Neural cell (in vitro differentiated cells): ENCODE results near the gene RBM38. TPM values are rescaled to one million over a fixed set of nuclear protein-coding genes. Genes with fewer than 3 reads are reported as not detected.

ENCODE experiments used
- H2AFZ ChIP-seq: fragments of 200-600, 300-800 bp; sonication (generic), shearing (Covaris generic); 2 replicates; pipeline ENCODE4 v1.6.0; 2014; ENCODE audit warnings: low read depth, mild to moderate bottlenecking, antibody characterized with exemption, low read length, moderate library complexity
- H3F3A ChIP-seq: fragments of 200-600 bp; shearing (Covaris generic); 2 replicates; pipeline ENCODE4 v1.6.1; 2016; ENCODE audit warnings: mild to moderate bottlenecking, moderate library complexity, mixed read lengths, antibody characterized with exemption, low read length; ENCODE audit not compliant: insufficient read depth, poor library complexity, severe bottlenecking
- H3K27ac ChIP-seq: fragments of 200-600, 300-800 bp; sonication (generic), shearing (Covaris generic); 2 replicates; pipeline ENCODE4 v1.5.1; 2014; ENCODE audit warnings: mild to moderate bottlenecking, low read length, moderate library complexity
- H3K27me3 ChIP-seq: fragments of 300-800, 200-600 bp; sonication (generic), shearing (Covaris generic); 2 replicates; pipeline ENCODE4 v1.6.0; 2014; ENCODE audit warnings: mild to moderate bottlenecking, low read depth, low read length, moderate library complexity; ENCODE audit not compliant: insufficient read depth
- H3K36me3 ChIP-seq: fragments of 300-800, 200-600 bp; sonication (generic), shearing (Covaris generic); 2 replicates; pipeline ENCODE4 v1.5.1; 2014; ENCODE audit warnings: mild to moderate bottlenecking, antibody characterized with exemption, low read length, moderate library complexity; ENCODE audit not compliant: insufficient read depth
- H3K4me2 ChIP-seq: fragments of 300-800, 200-600 bp; sonication (generic), shearing (Covaris generic); 2 replicates; pipeline ENCODE4 v1.6.0; 2014; ENCODE audit warnings: mild to moderate bottlenecking, low read length
- H3K4me3 ChIP-seq: fragments of 300-800, 200-600 bp; sonication (generic), shearing (Covaris generic); 2 replicates; pipeline ENCODE4 v1.5.1; 2014; ENCODE audit warnings: mild to moderate bottlenecking, low read length, moderate library complexity
- H3K79me2 ChIP-seq: fragments of 200-600 bp; shearing (Covaris generic); replicated peaks from 2 replicates; pipeline ENCODE4 v1.6.0; 2014; ENCODE audit warnings: mild to moderate bottlenecking, low read length, moderate library complexity; ENCODE audit not compliant: insufficient read depth
- H3K9ac ChIP-seq: fragments of 300-800, 200-600 bp; sonication (generic), shearing (Covaris generic); 2 replicates; pipeline ENCODE4 v1.6.1; 2016; ENCODE audit warnings: mild to moderate bottlenecking, low read length, mixed read lengths
- H3K9me2 ChIP-seq: fragments of 200-600 bp; shearing (Covaris generic); 2 replicates; pipeline ENCODE4 v1.6.1; 2016; ENCODE audit warnings: mild to moderate bottlenecking, low read length, mixed read lengths; ENCODE audit not compliant: insufficient read depth
- H3K9me3 ChIP-seq: fragments of 200-600, 300-800 bp; sonication (generic), shearing (Covaris generic); 2 replicates; pipeline ENCODE4 v1.6.1; 2016; ENCODE audit warnings: mild to moderate bottlenecking, mixed run types, low read length, moderate library complexity, mixed read lengths
- H4K20me1 ChIP-seq: fragments of 200-600 bp; shearing (Covaris generic); 2 replicates; pipeline ENCODE4 v1.6.1; 2016; ENCODE audit warnings: mild to moderate bottlenecking, mixed run types; ENCODE audit not compliant: insufficient read depth
- CTCF ChIP-seq: fragments of 450-650 bp; IDR thresholded peaks from 2 replicates; pipeline ENCODE4 v1.5.1; 2014; ENCODE audit warnings: antibody characterized with exemption, mild to moderate bottlenecking, moderate library complexity; ENCODE audit not compliant: poor library complexity, severe bottlenecking
- EP300 ChIP-seq: fragments of 450-650 bp; conservative IDR thresholded peaks from 2 replicates; pipeline ENCODE4 v1.6.1; 2014; ENCODE audit warnings: antibody characterized with exemption, mild to moderate bottlenecking, moderate library complexity; ENCODE audit not compliant: poor library complexity, severe bottlenecking
- EZH2 ChIP-seq: fragments of 200-600, 300-800 bp; shearing (Covaris generic), sonication (generic); IDR thresholded peaks from 2 replicates; pipeline ENCODE4 v1.6.1; 2014; ENCODE audit warnings: antibody characterized with exemption, low read length, borderline replicate concordance, mild to moderate bottlenecking; ENCODE audit not compliant: insufficient read depth, poor library complexity, severe bottlenecking
- MXI1 ChIP-seq: fragments of 450-650 bp; conservative IDR thresholded peaks from 2 replicates; pipeline ENCODE4 v1.6.1; 2014; ENCODE audit warnings: antibody characterized with exemption, mild to moderate bottlenecking; ENCODE audit not compliant: poor library complexity, severe bottlenecking
- POLR2AphosphoS5 ChIP-seq: IDR thresholded peaks from 2 replicates; pipeline ENCODE4 v1.6.1; 2012
- RAD21 ChIP-seq: fragments of 450-650 bp; conservative IDR thresholded peaks from 2 replicates; pipeline ENCODE4 v1.6.1; 2014; ENCODE audit warnings: antibody characterized with exemption, mild to moderate bottlenecking, moderate library complexity
- REST ChIP-seq: IDR thresholded peaks from 2 replicates; pipeline ENCODE4 v1.6.1; 2012; ENCODE audit warnings: borderline replicate concordance
- SMC3 ChIP-seq: fragments of 450-650 bp; conservative IDR thresholded peaks from 2 replicates; pipeline ENCODE4 v1.6.1; 2014; ENCODE audit warnings: antibody characterized with exemption, mild to moderate bottlenecking, moderate library complexity; ENCODE audit not compliant: poor library complexity
- TAF1 ChIP-seq: IDR thresholded peaks from 2 replicates; pipeline ENCODE4 v1.6.1; 2012; ENCODE audit warnings: low read depth
- polyA plus RNA-seq: library from polyadenylated mRNA; depleted of rRNA; stranded (reverse); fragments of >200 nt; gene quantifications from 2 replicates; pipeline ENCODE4 v1.2.3, GENCODE V29; 2014

Gene RBM38
- polyA plus RNA-seq, 1 donor from 2014 or later = 19.0 TPM

- no peaks in the 10 kb centered on the region for H3K79me2 ChIP-seq
Observed at GRCh38 chr20:57392512-57393271, 1.5 kb downstream of the RBM38 start.

More at GRCh38 chr20:57392512-57393271, 1.5 kb downstream of the RBM38 start:
- TF ChIP-seq MXI1 (no peak), REST (no peak), CTCF (no peak), RAD21 (no peak), EP300 (no peak), SMC3 (no peak), POLR2AphosphoS5 (no peak), TAF1 (no peak), EZH2 (no peak)
- Histone ChIP-seq H3K9me3 (no peaks in the 10 kb centered on the region), H3K9ac (no peak overlapping the region), H2AFZ (no peak overlapping the region), H3K9me2 (no peaks in the 10 kb centered on the region), H3K27me3 (peaks cover 8% of the 10 kb centered on the region), H3K4me3 (peak overlapping the region; percentile 61), H3K27ac (no peak overlapping the region), H3F3A (no peaks in the 10 kb centered on the region), H4K20me1 (no peaks in the 10 kb centered on the region), H3K36me3 (no peaks in the 10 kb centered on the region), H3K4me2 (no peak overlapping the region)
